SK-MEL-5 (cell line): ENCODE measurements around the gene LRRC74B. TPM values are rescaled to one million over a fixed set of nuclear protein-coding genes. Genes with fewer than 3 reads are reported as not detected.
"Not testable (repeated sequence)": the region's sequence is repeated elsewhere in the genome, so short reads cannot be mapped to it uniquely, and the experiment has no call there.

Experiments
- DNase-seq: peaks from one replicate; pipeline ENCODE4 v3.0.0-alpha.2; 2016; ENCODE audit warnings: low read depth, low spot score
- in situ Hi-C: cut with HindIII; loops from 2 replicates; pipeline ENCODE4 v1.10.0; 2016; ENCODE audit warnings: low sequenced_read_pairs, high pct_unique_total_duplicates, low pct_unique_long_range_greater_than_20kb
- total RNA-seq: library from RNA; depleted of rRNA; stranded (reverse); fragments of >200 nt; shearing (Covaris generic); gene quantifications from 2 replicates; pipeline ENCODE4 v1.2.3, GENCODE V29; 2014

LRRC74B gene
- total RNA-seq, 1 experiment from 2014 or later, result 0.03 TPM

- in situ Hi-C loops, result no loop called here
- DNase-seq, result no peak
Observed at GRCh38 chr22:21064917-21065864, 19.4 kb downstream of the LRRC74B start.

DNA sequence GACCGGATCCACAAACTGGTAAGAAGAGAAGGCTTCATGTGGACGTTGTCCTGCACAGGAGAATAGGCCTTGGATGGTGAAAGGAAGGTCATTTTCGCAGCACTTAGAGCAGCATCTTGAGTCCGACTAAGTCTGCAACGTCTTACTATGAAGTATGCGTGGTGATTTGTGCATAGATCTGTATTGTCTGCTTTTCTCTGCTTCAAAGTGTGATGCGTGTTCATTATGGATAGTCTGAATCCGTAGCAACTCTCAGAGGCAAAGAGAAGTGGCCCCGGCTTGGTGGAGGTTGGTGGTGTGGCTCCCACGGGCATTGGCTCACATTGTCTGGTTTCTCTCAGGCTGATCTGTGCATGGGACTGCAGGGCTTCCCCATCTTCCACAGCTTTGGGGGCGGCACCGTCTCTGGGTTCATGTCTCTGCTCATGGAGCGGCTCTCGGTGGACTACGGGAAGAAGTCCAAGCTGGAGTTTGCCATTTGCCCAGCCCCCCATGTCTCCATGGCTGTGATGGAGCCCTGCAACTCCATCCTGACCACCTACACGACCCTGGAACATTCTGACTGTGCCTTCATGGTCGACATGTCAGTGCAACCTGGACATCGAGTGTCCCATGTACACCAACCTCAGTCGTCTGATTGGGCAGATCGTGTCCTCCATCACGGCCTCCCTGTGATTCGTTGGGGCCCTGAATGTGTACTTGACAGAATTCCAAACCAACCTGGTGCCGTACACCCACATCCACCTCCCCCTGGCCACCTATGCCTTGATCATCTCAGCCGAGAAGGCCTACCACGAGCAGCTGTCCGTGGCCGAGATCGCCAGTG, 21.5 kb downstream of the LRRC74B start:
- DNase-seq, result no peak
- in situ Hi-C loops, result no loop called here

DNA sequence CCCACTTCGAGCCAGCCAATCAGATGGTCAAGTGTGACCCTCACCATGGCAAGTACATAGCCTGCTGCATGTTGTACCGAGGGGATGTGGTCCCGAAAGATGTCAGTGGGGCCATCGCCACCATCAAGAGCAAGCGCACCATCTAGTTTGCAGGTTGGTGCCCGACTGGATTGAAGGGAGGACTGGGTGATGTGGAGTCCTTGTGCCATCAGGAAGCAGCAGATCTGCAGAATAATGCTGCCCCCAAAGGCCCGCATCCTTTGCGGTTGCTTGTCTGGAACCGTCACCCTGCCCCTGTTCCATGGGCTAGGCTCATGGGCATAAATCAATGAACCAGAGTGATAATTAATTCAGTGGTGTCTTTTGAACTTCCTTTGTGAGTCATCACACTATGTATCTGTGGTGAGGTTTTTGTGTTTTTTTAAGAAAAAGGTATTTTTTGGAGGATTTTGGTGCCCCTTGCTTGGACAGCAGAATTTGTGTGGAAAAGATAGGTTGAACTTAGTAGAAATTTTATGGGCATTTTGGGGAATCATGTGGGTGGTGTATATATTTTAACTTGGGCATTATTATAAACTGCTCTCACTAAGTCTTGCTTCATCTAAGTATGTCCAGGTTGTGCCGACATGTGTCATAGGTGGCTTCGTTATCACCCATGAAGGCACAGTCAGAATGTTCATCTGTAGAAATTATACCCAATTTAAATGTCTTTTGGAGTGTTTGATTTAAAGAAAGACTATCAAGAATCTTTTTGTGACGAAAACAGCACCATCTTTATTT, 22.3 kb downstream of the LRRC74B start:
- in situ Hi-C loops, result no loop called here
- no peak for DNase-seq

GRCh38 chr22:21068681-21069276, 23.0 kb downstream of the LRRC74B start:
- in situ Hi-C loops, result no loop called here

GRCh38 chr22:21069375-21069774, 23.6 kb downstream of the LRRC74B start:
- no peak for DNase-seq
- in situ Hi-C loops, result no loop called here

More at GRCh38 chr22:21068681-21069276, 23.0 kb downstream of the LRRC74B start:
- DNase-seq, result no peak

DNA sequence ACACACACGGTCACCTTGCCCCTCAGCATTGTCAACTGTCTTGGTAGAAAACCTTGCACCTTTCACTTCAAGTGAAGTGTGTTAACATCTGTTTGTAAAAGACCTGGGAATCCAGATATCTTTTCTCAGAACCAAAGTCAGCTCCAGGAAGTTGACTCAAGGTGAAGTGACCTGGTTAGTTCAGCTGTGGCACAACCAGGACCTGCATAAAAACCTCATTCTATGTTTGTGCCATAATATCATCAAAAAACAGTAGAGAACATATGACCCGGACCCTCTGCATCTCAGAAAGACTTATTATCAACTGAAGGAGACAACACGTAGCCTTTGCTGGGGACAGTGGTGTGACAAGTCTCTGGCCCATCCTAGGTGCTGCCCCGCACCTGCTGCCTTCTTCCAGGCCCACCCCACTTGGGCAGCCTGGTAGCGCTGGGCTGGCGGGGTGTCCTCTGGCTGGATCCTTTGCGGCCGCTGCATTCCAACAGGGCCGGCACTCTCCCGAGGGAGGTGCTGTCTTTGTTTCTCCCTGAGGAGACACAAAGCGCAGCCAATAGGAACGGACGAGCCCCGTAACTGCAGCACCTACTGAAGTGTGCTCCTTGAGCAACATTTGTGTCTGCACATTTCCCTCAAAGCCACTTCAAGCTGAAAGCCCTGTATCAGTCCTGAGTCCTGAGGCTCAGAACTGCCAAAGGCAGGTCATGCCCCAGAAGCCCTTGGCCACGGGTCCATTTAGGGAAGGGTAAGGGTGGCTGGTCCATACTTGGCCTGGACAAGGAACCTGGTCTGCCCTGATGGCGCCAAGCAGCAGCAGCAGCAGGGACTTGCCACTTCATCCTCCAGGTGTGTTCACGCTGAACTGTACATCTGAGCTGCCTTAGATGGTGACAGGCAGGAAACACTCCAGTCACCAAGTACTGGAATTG, 25.2 kb downstream of the LRRC74B start:
- in situ Hi-C loops, result no loop called here
- DNase-seq, result no peak

GRCh38 chr22:21071796-21072195, 26.1 kb downstream of the LRRC74B start:
- in situ Hi-C loops, DNase-seq: not testable (repeated sequence)

DNA sequence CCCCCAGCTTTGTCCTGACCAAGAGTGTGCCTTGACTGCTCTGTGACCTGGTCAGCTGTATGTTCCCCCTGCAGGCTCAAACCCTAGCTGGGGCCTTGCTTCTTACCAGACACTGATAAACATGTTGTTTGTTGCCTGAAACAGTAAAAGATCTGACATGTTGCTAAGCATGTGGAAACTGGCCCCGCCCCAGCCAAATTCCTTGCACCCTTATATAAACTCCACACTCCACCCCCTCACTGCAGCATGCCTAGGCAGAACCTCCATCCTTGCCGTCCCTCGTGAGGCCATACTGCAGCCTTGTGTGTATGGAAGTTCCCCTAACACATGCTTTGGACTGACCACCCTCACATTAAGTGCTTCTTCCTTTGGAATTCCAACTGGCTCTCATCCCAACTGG, 27.3 kb downstream of the LRRC74B start:
- in situ Hi-C loops, result no loop called here

GRCh38 chr22:21073482-21073881, 27.7 kb downstream of the LRRC74B start:
- in situ Hi-C loops, result no loop called here

More for the DNA sequence above, 27.3 kb downstream of the LRRC74B start:
- no peak for DNase-seq

DNA sequence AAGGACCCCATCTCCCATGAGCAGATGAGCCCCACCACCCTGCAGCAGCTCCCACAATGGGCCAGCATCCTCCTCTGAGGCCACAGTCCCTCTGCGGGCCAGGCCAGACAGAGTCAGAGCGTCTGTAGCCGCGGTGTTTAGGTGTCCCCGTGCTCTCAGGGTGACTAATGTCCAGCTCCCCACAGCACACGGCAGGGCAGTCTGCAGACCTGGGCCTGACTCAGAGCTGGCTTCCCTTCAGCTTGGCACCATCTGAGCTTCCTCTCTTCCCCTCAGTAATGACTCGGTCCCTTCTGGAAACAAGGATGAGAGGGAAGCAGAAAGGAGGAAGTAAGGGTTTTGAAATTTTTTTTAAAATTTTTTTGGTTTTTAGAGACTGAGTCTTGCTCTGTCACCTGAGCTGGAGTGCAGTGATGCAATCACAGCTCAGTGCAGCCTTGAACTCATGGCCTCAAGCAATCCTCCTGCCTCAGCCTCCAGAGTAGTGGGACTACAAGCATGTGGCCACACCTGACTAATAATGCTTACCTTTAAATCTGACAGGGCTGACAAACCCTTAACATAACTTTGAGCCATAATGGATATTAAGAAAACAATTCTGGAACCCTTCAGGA, 28.5 kb downstream of the LRRC74B start:
- no peak for DNase-seq
- in situ Hi-C loops, result no loop called here

More at GRCh38 chr22:21073482-21073881, 27.7 kb downstream of the LRRC74B start:
- no peak for DNase-seq

- no peak for DNase-seq
- in situ Hi-C loops, result no loop called here
Observed at GRCh38 chr22:21075516-21076138, 29.9 kb downstream of the LRRC74B start.

DNA sequence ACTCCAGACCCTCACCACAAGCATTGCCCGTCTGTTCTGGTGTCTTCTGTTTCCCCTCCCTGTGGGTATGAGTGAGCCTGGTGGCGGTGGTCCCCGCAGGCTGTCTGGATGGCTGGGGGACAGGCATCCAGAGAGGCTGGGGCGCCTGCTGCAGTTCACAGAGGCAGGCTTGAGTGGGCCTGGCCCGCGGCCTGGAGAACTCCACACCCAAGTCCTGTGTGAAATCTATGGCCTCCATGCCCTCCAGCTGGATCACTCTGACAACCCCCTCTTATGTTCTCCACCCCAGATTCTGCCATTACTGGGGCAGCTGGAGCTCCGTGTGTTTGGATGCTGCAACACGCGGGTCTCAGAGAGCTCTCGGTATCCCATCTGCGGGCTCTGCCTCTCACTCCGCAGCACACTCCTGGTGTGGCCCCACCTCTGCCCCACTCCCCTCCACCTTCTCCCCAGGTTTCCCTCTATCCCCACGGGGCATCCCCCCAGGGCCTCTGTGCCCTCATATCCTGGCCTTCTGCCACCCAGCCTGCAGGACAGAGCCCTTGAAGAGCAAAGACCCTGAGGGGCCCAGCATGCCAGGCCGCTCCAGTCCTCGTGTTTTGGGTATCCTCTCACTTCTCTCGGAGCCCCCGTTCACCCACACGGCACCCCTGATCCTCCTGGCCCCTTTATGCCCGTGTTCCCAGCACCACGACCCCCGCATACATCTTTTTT, 31.3 kb downstream of the LRRC74B start:
- in situ Hi-C loops, result no loop called here
- DNase-seq, result no peak

GRCh38 chr22:21077884-21078508, 32.2 kb downstream of the LRRC74B start:
- no peak for DNase-seq
- in situ Hi-C loops, result no loop called here

GRCh38 chr22:21078916-21079315, 33.2 kb downstream of the LRRC74B start:
- no peak for DNase-seq
- in situ Hi-C loops, result no loop called here

DNA sequence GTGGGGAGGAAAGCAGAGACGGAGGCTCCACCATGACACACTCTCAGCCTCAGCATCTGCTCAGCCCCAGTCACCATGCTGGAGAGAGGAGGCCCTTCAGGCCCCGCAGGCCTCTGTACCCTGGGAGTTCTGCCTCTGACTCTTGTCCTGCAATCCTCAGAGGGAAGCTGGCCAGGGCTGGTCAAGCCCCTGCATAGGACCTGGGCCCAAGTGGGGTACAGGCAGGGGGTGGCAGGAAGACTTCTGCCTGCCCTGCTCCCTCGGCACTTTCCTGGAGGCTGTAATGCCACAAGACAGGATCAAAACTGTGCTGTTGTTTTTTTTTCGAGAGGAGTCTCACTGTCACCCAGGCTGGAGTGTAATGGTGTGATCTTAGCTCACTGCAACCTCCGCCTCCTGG, 33.7 kb downstream of the LRRC74B start:
- in situ Hi-C loops, result no loop called here
- no peak for DNase-seq
